Mesothelial cell of epicardium (in vitro differentiated cells): Measurements from ENCODE around the gene ACTC1. TPM values are rescaled to one million over a fixed set of nuclear protein-coding genes. Genes with fewer than 3 reads are reported as not detected.

Source experiments
- DNase-seq, 2 experiments: peaks; one replicate each; pipeline ENCODE4 v3.0.0; 2021; ENCODE audit warnings: low spot score in 2 of 2; ENCODE audit not compliant: unreplicated experiment in 2 of 2
- H3K27ac Mint-ChIP-seq: 2 replicates; pipeline ENCODE4 v1.8.0; 2021; ENCODE audit warnings: mixed read lengths
- H3K27me3 Mint-ChIP-seq: 2 replicates; pipeline ENCODE4 v1.8.0; 2021; ENCODE audit warnings: low read depth, mixed read lengths
- H3K36me3 Mint-ChIP-seq: 2 replicates; pipeline ENCODE4 v1.8.0; 2021; ENCODE audit warnings: mixed read lengths
- H3K4me1 Mint-ChIP-seq: 2 replicates; pipeline ENCODE4 v1.8.0; 2021; ENCODE audit warnings: mixed read lengths
- H3K4me3 Mint-ChIP-seq: 2 replicates; pipeline ENCODE4 v1.8.0; 2021; ENCODE audit warnings: mild to moderate bottlenecking, moderate library complexity, mixed read lengths
- H3K9me3 Mint-ChIP-seq: 2 replicates; pipeline ENCODE4 v1.8.0; 2021; ENCODE audit warnings: mixed read lengths
- total RNA-seq: library from RNA; stranded (reverse); gene quantifications from 3 replicates; pipeline ENCODE4 v1.2.1, GENCODE V29; 2021
- TF ChIP-seq, protein P1 (sequence below): fragments of 200-600 bp; sonication (generic); IDR thresholded peaks from one replicate; pipeline ENCODE4 v1.5.0; 2021; ENCODE audit warnings: antibody characterized with exemption; ENCODE audit not compliant: unreplicated experiment

The ACTC1 gene
- total RNA-seq, 1 donor from 2014 or later, result 5.4 TPM

DNA sequence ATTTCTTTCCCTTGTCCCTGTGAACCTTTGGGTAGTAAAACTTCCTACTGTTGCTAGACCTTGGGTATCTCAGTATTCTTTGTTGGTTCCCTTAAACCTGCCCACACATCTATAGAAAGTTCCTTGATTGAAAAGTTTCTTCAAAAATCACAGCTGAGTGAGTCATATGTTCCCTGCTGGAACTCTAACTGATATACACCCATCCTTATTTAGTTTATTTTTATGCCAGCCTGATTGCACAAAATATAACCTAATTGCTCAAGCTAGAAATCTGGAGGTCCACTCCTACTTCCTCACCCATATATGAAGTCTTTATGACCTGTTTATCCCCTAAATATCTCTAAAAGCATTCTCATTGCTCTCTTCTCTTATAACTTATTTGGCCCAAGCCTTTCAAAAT lies 26.8 kb downstream of the ACTC1 start:
- no peak for DNase-seq
- Mint-ChIP-seq H3K9me3 (no peaks in the 10 kb centered on the region), H3K36me3 (no peaks in the 10 kb centered on the region), H3K27ac (no peak overlapping the region), H3K4me1 (no peaks in the 10 kb centered on the region), H3K27me3 (peaks cover 2% of the 10 kb centered on the region), H3K4me3 (no peak overlapping the region)
- TF ChIP-seq, protein P1, sequence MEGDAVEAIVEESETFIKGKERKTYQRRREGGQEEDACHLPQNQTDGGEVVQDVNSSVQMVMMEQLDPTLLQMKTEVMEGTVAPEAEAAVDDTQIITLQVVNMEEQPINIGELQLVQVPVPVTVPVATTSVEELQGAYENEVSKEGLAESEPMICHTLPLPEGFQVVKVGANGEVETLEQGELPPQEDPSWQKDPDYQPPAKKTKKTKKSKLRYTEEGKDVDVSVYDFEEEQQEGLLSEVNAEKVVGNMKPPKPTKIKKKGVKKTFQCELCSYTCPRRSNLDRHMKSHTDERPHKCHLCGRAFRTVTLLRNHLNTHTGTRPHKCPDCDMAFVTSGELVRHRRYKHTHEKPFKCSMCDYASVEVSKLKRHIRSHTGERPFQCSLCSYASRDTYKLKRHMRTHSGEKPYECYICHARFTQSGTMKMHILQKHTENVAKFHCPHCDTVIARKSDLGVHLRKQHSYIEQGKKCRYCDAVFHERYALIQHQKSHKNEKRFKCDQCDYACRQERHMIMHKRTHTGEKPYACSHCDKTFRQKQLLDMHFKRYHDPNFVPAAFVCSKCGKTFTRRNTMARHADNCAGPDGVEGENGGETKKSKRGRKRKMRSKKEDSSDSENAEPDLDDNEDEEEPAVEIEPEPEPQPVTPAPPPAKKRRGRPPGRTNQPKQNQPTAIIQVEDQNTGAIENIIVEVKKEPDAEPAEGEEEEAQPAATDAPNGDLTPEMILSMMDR, result no peak

DNA sequence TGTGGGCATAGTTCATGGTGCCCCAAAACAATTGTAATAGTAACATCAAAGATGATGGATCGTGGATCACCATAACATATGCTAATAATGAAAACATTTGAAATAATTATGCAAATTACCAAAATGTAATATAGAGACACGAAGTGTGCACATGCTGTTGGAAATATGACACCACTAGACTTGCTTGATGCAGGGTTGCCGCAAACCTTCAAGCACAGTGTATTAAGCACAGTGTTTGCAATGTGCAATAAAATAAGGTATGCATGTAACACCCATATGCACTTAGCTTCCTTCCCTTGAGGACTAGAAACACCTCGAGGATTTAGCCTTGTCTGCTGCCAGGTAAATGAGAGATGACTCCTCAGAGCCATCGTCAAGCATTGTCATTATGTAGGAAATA lies 29.6 kb downstream of the ACTC1 start:
- TF ChIP-seq, protein P1, result no peak
- Mint-ChIP-seq H3K4me1 (no peaks in the 10 kb centered on the region), H3K36me3 (no peaks in the 10 kb centered on the region), H3K27ac (no peak overlapping the region), H3K9me3 (no peaks in the 10 kb centered on the region), H3K4me3 (no peak overlapping the region), H3K27me3 (peaks cover 5% of the 10 kb centered on the region)
- no peak for DNase-seq

DNA sequence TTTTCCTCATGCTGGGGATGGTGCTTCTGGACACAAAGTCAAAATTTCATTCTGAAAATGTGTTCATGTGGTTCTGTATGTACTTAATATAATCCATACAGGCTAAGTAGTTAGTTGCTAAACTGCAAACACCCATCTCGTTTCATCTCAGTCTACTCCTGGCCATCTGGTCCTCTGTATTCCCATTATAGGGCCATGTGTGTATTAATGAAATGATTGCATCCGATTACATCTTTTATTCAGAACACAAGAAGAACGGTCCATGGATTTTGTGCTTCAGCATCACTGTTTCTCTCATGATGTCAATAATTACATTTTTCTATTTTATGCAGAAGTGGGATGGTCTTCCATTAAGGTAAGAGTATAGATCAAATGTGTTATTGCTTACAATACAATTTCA lies 34.4 kb downstream of the ACTC1 start:
- no peak overlapping the region for H3K4me3 Mint-ChIP-seq
- no peaks in the 10 kb centered on the region for H3K9me3 Mint-ChIP-seq
- TF ChIP-seq, protein P1, result no peak
- H3K27me3 Mint-ChIP-seq, result peaks cover 45% of the 10 kb centered on the region
- no peak overlapping the region for H3K27ac Mint-ChIP-seq
- DNase-seq, result no peak
- H3K36me3 Mint-ChIP-seq, result no peaks in the 10 kb centered on the region
- no peaks in the 10 kb centered on the region for H3K4me1 Mint-ChIP-seq

DNA sequence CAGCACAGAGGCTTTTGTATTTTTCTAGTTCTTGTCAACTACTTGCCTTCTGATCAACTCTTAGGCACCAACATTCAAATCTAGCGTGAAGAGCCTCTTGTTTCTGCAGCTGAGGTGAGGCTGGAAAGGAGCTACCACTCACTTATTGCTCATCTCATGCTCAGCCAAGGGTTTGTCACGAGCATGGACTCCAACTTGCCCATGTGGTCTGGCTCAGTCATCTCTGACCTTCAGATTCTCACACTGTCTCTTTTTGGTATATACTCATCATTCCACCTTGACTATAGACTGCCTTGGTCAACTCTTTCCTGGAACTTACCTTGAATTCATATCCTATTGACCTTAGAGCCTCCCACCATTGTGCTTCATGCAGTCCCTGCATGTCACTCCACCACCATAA lies 35.4 kb downstream of the ACTC1 start:
- no peaks in the 10 kb centered on the region for H3K36me3 Mint-ChIP-seq
- no peak overlapping the region for H3K4me3 Mint-ChIP-seq
- H3K27me3 Mint-ChIP-seq, result peaks cover 54% of the 10 kb centered on the region
- no peaks in the 10 kb centered on the region for H3K9me3 Mint-ChIP-seq
- TF ChIP-seq, protein P1, result no peak
- no peak for DNase-seq
- no peak overlapping the region for H3K27ac Mint-ChIP-seq
- H3K4me1 Mint-ChIP-seq, result peaks cover 4% of the 10 kb centered on the region

DNA sequence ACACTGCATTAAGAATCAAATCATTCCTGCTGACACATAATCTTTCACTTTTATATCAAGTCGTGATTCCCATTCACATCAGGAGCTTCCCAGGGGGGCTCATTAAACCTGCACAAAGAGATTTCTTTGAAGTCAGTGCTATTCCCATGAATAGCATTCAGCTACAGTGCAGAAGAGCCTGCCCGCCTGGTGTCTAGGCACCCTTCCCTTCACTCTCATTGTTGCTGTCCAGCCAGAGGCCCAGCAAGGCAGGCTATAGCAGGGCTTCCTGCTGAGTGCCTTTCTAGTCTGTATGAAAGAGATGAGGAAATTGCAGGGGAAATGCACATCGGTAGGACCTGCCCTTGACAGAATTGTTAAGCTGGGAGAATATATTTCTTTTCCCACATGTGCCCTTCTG lies 36.0 kb downstream of the ACTC1 start:
- Mint-ChIP-seq H3K4me3 (no peak overlapping the region), H3K36me3 (no peaks in the 10 kb centered on the region), H3K27me3 (peaks cover 59% of the 10 kb centered on the region), H3K9me3 (no peaks in the 10 kb centered on the region), H3K27ac (no peak overlapping the region), H3K4me1 (peaks cover 4% of the 10 kb centered on the region)
- DNase-seq, result no peak
- TF ChIP-seq, protein P1, result no peak

DNA sequence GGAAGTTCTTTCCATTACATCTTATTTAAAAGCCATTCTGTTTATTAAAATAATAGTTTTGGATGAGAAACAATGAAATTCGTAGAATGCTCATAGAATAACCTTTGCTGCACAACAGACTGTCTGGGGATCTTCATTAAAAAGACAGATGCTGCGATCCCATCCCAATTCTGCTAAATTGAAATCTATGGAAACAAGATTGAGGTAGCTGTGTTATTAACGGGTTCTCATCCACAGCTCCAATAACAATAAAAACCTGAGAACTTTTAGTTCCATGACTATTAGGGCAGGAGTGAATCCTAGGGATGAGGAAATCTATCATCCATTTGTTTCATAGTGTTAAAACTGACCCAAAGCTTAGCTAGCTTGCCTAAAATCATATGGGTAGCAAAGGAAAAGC lies 38.1 kb downstream of the ACTC1 start:
- H3K9me3 Mint-ChIP-seq, result no peaks in the 10 kb centered on the region
- DNase-seq, result no peak
- H3K27me3 Mint-ChIP-seq, result peaks cover 74% of the 10 kb centered on the region
- no peak overlapping the region for H3K27ac Mint-ChIP-seq
- no peaks in the 10 kb centered on the region for H3K36me3 Mint-ChIP-seq
- H3K4me1 Mint-ChIP-seq, result peaks cover 7% of the 10 kb centered on the region
- TF ChIP-seq, protein P1, result no peak
- H3K4me3 Mint-ChIP-seq, result no peak overlapping the region
